Stimulated activated CD8-positive, alpha-beta memory T cell treated with anti-CD3 and anti-CD28 coated beads, Interleukin-7, amount 100 ng/mL, for 4 hours (primary cell): ENCODE data around the gene CAPN2.
A peak's percentile ranks its signal among the peaks of the same experiment; 100 is the strongest.
"Not testable (repeated sequence)": the region's sequence is repeated elsewhere in the genome, so short reads cannot be mapped to it uniquely, and the experiment has no call there.

Source experiments
- DNase-seq, 2 donors: peaks; one replicate each; pipeline ENCODE4 v3.0.0-alpha.2; 2020; ENCODE audit warnings: low read depth in 2 of 2

The CAPN2 gene

GRCh38 chr1:223739366-223740037, 27.2 kb downstream of the CAPN2 start:
- DNase-seq = no peak

GRCh38 chr1:223740038-223740736, 27.8 kb downstream of the CAPN2 start:
- DNase-seq = not testable (repeated sequence)

GRCh38 chr1:223741861-223742260, 29.5 kb downstream of the CAPN2 start:
- DNase-seq = no peak

DNA sequence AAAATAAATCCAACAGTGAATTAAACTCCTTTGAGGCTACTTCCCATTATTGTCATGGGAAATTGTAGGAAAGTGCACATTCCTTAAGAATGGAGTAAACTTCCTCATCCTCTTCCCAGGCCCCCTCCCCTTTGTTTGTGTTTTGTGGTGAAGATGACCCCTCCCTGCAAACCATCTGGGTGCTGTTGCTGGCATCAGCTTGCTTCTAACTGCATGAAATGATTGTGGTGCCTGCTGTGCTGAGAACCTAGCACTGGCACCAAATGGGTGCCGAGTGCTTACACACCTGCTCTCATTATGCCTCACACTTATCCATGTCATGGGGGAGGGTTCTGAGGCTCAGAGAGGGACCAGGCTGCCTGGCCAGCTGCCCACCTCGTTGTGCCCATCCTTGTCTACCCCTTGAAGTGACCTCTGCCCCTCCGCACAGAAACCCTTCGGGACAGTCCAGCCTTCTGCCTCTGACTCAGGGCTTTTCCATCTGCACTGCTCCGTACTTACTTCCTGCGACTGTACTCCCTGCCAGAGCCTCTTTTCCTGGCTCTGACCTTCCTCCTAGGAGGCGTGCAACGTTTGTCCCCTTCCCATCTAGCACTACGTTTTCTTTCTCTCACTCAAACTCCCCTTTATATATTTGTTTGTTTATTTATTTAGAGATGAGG, 30.6 kb downstream of the CAPN2 start:
- no peak for DNase-seq

DNA sequence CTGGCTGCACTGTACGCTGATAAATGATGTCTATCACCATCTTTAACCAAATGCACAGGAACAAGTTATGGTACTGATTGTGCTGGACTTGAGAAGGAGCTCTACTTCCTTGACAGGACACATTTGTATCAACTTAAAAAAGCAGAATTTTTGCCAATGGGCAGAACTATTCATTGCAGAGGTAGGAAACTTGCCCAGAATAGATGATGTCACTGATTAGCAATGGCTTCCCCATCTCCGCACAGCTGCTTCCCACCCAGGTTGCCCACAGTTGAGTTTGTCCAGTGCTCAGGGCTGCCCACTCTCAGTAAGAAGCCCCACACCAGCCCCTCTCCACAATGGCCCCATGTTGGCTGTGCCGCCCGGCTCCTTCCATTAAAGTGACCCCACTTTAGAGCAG, 33.4 kb downstream of the CAPN2 start:
- no peak for DNase-seq

DNA sequence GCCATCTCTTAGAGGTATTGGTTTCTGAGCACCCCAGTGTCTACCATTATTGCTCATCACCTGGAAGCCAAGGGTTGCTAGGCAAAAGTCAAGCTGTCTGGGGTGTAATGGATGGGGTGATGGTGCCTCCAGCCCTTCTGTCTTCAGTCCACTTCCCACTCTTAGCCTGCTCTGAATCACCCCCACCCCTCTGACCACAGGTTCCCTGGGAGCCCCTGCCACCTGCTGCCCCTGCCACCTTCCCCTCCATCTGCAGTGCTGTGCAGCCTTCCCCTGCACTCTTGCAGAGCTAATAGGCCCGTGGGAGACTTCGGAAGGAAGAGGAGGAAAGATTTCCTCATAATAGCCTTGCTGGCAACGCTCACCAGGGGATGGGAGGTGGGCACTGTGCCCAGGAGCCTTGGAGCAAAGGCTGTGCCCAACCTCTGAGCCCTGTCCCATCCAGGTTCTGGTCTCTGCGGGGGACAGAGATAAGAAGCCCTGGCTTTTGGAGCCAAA, 35.5 kb downstream of the CAPN2 start:
- DNase-seq = no peak

- no peak for DNase-seq
Measured at GRCh38 chr1:223748405-223748772, 36.0 kb downstream of the CAPN2 start.

DNA sequence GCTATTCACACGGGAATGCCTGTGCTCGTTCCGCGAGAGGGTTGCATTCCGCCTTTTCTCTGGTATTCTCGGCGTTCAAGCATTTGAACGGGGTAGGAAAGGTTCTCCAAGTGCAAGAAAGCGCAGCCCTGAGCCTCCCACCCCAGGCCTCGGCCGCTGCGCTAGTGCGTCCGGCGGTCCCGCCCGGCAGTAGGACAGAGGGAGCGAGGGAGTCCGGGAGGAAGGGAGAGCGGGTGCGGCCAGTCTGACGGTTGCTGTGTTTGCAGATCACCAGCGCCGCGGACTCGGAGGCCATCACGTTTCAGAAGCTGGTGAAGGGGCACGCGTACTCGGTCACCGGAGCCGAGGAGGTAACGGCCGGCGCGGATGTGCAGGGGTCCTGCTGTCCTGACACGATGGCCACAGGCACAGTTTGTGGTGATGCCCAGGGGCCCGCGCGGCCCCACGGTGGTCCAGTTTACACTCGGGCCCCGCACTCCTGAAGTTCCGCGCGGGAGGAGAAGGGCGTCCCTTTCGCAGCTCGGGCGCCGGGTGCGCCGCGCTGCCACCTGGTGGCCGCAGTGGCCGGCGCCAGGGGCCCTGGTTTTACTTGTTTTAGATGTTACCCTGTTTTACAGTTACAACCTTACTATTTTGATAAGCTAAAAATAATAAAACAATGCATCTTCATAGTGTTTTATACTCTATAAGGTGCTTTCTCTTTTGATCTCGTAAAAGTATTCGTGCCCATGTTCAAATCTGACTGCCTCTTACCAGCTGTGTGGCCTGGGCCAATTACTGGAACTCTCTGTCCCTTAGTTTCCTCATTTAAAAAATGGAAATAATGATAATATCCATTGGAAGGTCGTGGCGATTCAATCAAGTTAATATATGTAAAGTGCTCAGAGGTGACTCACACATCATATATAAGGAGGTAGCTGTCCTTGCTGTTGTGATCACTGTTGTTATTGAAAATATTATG, 36.7 kb downstream of the CAPN2 start:
- peak; percentile 30 to 47 for DNase-seq

DNA sequence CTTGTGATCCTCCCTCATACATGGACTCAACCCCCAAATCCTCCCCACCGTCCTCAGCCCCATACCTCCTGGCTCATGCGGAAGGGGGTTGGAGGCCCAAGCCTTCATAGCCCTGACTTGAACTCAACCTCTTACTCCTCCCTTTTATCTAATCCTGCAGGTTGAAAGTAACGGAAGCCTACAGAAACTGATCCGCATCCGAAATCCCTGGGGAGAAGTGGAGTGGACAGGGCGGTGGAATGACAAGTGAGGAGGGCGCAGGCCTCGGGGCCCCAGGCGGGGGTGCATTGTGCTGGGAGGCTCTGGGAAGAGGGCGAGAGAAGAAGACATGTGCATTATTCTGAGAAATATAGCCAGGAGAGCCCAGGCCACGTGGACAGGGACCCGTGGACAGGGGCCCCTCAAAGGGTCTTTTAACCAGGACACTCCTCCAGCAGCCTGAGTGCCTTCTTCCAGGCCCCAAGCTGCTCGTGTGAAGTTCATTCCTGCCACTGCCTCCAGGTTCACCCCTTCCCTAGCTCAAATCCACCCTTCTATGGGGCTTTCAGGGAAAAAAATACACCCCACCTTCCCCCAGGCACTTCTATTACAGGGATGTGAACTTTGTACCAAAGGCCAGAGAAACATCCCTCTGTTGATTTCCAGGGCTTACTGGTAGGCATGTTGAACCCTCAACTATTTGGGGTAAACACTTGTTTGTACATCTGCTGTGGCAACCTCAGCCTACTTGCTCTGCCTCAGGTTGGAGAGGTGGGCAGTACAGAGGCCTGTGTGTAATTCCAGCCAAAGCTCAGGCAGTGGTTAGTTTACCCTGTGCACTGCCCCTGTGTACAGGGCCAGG, 38.6 kb downstream of the CAPN2 start:
- no peak for DNase-seq

DNA sequence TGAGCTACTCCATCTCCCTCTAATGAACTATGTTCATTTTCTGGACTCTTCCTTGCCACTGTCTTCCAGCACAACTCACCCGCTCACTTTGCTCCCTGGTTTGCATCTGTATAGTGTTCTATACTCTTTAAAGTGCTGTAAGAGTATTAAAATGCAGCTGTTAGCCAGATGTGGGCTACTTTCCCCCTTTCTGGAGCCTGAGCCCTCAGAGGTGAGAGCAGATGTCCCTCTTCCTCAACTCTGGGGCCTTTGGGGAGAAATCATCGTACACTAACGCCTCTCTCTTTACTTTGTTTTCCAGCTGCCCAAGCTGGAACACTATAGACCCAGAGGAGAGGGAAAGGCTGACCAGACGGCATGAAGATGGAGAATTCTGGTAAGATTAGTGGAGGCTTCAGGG, 39.4 kb downstream of the CAPN2 start:
- DNase-seq = no peak

DNA sequence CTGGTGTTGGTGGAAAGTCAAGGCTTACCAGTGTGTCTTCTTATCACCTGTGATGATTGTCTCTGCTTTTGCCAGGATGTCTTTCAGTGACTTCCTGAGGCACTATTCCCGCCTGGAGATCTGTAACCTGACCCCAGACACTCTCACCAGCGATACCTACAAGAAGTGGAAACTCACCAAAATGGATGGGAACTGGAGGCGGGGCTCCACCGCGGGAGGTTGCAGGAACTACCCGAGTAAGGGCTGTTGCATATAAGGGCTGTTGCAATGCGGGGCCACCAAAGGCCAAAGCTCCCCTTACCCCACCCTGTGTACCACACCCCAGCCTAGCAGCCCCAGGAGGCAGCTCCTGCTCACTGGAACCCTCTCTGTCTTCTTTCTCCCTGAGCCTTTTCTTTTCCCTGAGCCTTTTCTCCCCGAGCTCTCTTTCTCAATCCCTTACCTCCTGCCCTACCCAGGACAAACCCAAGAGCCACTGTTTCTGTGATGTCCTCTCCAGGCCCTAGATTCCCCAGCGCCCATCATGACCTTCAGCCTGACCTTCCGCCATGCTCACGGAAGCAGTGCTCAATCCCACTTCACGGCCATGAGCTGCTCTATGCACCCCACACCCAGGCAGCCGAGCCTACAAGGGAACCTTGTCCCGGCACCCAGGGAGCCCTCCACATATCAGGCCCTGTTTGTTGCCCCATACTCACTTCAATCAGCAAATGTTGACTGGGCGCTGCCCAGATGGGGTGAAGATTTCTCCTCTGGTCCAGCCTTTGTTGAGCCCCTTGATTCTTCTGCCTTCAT, 40.6 kb downstream of the CAPN2 start:
- no peak for DNase-seq

GRCh38 chr1:223754681-223755431, 42.5 kb downstream of the CAPN2 start:
- no peak for DNase-seq

GRCh38 chr1:223755432-223755792, 43.1 kb downstream of the CAPN2 start:
- no peak for DNase-seq

GRCh38 chr1:223755992-223756775, 43.8 kb downstream of the CAPN2 start:
- DNase-seq = no peak

GRCh38 chr1:223756806-223757700, 44.7 kb downstream of the CAPN2 start:
- no peak for DNase-seq

DNA sequence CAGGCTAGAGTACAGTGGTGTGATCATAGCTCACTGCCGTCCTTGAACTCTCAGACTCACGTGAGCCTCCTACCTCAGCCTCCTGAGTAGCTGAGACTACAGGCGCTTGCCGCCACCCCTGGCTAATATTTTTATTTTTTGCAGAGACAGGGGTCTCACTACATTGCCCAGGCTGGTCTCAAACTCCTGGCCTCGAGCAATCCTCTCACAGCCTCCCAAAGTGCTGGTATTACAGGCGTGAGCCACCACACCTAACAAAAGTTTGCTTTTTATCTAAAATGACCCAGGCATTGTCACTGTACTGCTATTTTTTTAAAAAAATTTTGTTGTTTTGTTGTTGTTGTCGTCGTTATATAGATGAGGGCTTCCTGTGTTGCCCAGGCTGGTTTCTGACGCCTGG, 46.4 kb downstream of the CAPN2 start:
- DNase-seq = no peak

GRCh38 chr1:223759273-223759672, 46.9 kb downstream of the CAPN2 start:
- DNase-seq = no peak

- no peak for DNase-seq
Measured at GRCh38 chr1:223760833-223761232, 48.5 kb downstream of the CAPN2 start.
